A549 (cell line): Measurements from ENCODE around the gene FXYD2. TPM values are rescaled to one million over a fixed set of nuclear protein-coding genes. Genes with fewer than 3 reads are reported as not detected.

Experiments
- ATAC-seq, 2 experiments: fragments of 200-7000 bp in 1 of 2; fragments of >200 bp in 1 of 2; cut with Nextera tagmentation in 1 of 2; cut with Tn5 transposase in 1 of 2; 3 replicates each; pipeline versions ENCODE4 v1.8.0 to v1.9.1; 2018 to 2020; ENCODE audit warnings: mild to moderate bottlenecking in 1 of 2, moderate library complexity in 1 of 2
- CTCF ChIA-PET: fragments of 300-600 bp; sonication (Branson Sonifier 250); formaldehyde crosslinking; extraction: SDS; loops from one replicate; lab custom pipeline; 2021; ENCODE audit warnings: antibody characterized with exemption, inconsistent platforms; lab: Yijun Ruan, JAX
- POLR2A ChIA-PET: fragments of 350-600 bp; formaldehyde crosslinking; extraction: SDS; loops from one replicate; lab custom pipeline; 2021; ENCODE audit warnings: antibody characterized with exemption, inconsistent platforms; lab: Yijun Ruan, JAX
- DNase-seq, 2 experiments: peaks; one replicate each; pipeline versions ENCODE4 v3.0.0 to v3.0.0-alpha.2; 2011 to 2016; ENCODE audit warnings: low read depth in 1 of 2, low spot score in 1 of 2
- FAIRE-seq: peaks from 2 replicates; lab custom pipeline; 2011; peaks lifted over from hg19 to GRCh38; lab: Jason Lieb, UNC
- H3K27ac ChIP-seq, 2 experiments: fragments of >200 bp; sonication (Bioruptor Twin); formaldehyde crosslinking; 3 replicates each; pipeline ENCODE4 v1.5.1; 2016 to 2017
- H3K4me1 ChIP-seq: fragments of >200 bp; sonication (Bioruptor Twin); formaldehyde crosslinking; 3 replicates; pipeline ENCODE4 v1.6.1; 2016
- H3K4me2 ChIP-seq: fragments of >200 bp; sonication (Bioruptor Twin); formaldehyde crosslinking; 3 replicates; pipeline ENCODE4 v1.6.1; 2016
- H3K4me3 ChIP-seq: fragments of >200 bp; sonication (Bioruptor Twin); formaldehyde crosslinking; 3 replicates; pipeline ENCODE4 v1.5.1; 2016
- H3K9me3 ChIP-seq: fragments of >200 bp; sonication (Bioruptor Twin); formaldehyde crosslinking; 3 replicates; pipeline ENCODE4 v1.6.1; 2016
- BHLHE40 ChIP-seq: IDR thresholded peaks from 2 replicates; pipeline ENCODE4 v1.6.1; 2012; ENCODE audit warnings: low read depth, low read length, inconsistent platforms
- CBX2 ChIP-seq: fragments of 200-600 bp; sonication (generic); IDR thresholded peaks from 2 replicates; pipeline ENCODE4 v1.6.1; 2016; ENCODE audit warnings: low read depth, mild to moderate bottlenecking, borderline replicate concordance
- CBX8 ChIP-seq: fragments of 200-600 bp; sonication (generic); IDR thresholded peaks from 2 replicates; pipeline ENCODE4 v1.6.1; 2016
- CEBPB ChIP-seq, 2 experiments: fragments of >200 bp in 1 of 2; sonication (Bioruptor Twin) in 1 of 2; formaldehyde crosslinking in 1 of 2; IDR thresholded peaks; 2 replicates each; pipeline ENCODE4 v1.6.1; 2012 to 2016
- CHD4 ChIP-seq: fragments of 200-600 bp; sonication (generic); IDR thresholded peaks from 2 replicates; pipeline ENCODE4 v1.6.1; 2016; ENCODE audit warnings: antibody characterized with exemption, mild to moderate bottlenecking, borderline replicate concordance
- EHMT2 ChIP-seq: fragments of 200-600 bp; sonication (generic); IDR thresholded peaks from 2 replicates; pipeline ENCODE4 v1.6.1; 2016; ENCODE audit warnings: antibody characterized with exemption, low read depth, mild to moderate bottlenecking, moderate library complexity
- ELK1 ChIP-seq: fragments of 150-350 bp; IDR thresholded peaks from 2 replicates; pipeline ENCODE4 v1.6.1; 2014; ENCODE audit warnings: low read depth, mild to moderate bottlenecking, low read length
- ESRRA ChIP-seq: fragments of 150-350 bp; IDR thresholded peaks from 2 replicates; pipeline ENCODE4 v1.6.1; 2014; ENCODE audit warnings: mild to moderate bottlenecking, low read length, borderline replicate concordance
- FOSL2 ChIP-seq, 2 experiments: fragments of 450-650 bp in 1 of 2; fragments of >200 bp in 1 of 2; sonication (Bioruptor Twin) in 1 of 2; formaldehyde crosslinking; IDR thresholded peaks; 2 replicates each; pipeline versions ENCODE4 v1.5.0 to v1.6.1; 2016 to 2020; ENCODE audit warnings: mild to moderate bottlenecking in 1 of 2, moderate library complexity in 1 of 2
- HOXB13 ChIP-seq: fragments of 250-450 bp; sonication (Bioruptor Pico); IDR thresholded peaks from 2 replicates; pipeline ENCODE4 v1.5.0; 2020; ENCODE audit warnings: low read depth, mild to moderate bottlenecking, moderate library complexity
- JUN ChIP-seq, 2 experiments: fragments of >200 bp; sonication (Bioruptor Twin); formaldehyde crosslinking; IDR thresholded peaks; 2 replicates in 1 of 2; 3 replicates in 1 of 2; pipeline ENCODE4 v1.6.1; 2016 to 2017
- KDM1A ChIP-seq: fragments of 200-600 bp; sonication (generic); IDR thresholded peaks from 2 replicates; pipeline ENCODE4 v1.6.1; 2016; ENCODE audit warnings: low read depth, mild to moderate bottlenecking
- NFE2L2 ChIP-seq: fragments of 150-350 bp; conservative IDR thresholded peaks from 2 replicates; pipeline ENCODE4 v1.6.1; 2014; ENCODE audit warnings: low read length
- PHF8 ChIP-seq: fragments of 200-600 bp; sonication (generic); IDR thresholded peaks from 2 replicates; pipeline ENCODE4 v1.6.1; 2016; ENCODE audit warnings: low read depth, mild to moderate bottlenecking, antibody characterized with exemption, moderate library complexity, borderline replicate concordance
- POLR2AphosphoS2 ChIP-seq: conservative IDR thresholded peaks from 2 replicates; pipeline ENCODE4 v1.6.1; 2012; ENCODE audit warnings: low read length, improper control_type of control experiment, inconsistent platforms
- RAD21 ChIP-seq, 2 experiments: fragments of >200 bp in 1 of 2; sonication (Bioruptor Twin) in 1 of 2; formaldehyde crosslinking in 1 of 2; IDR thresholded peaks in 1 of 2; conservative IDR thresholded peaks in 1 of 2; 2 replicates in 1 of 2; 3 replicates in 1 of 2; pipeline ENCODE4 v1.6.1; 2012 to 2018; ENCODE audit warnings: inconsistent platforms in 1 of 2
- RARB ChIP-seq: fragments of 250-450 bp; sonication (Bioruptor Pico); IDR thresholded peaks from 2 replicates; pipeline ENCODE4 v1.8.0; 2021; ENCODE audit warnings: mild to moderate bottlenecking, moderate library complexity
- TFCP2L1 ChIP-seq: fragments of 250-450 bp; sonication (Bioruptor Pico); IDR thresholded peaks from 2 replicates; pipeline ENCODE4 v1.5.0; 2021; ENCODE audit warnings: mild to moderate bottlenecking
- ZFP36 ChIP-seq: fragments of 450-650 bp; IDR thresholded peaks from 2 replicates; pipeline ENCODE4 v1.6.1; 2014; ENCODE audit warnings: borderline replicate concordance; ENCODE audit not compliant: partially characterized antibody
- ZNF302 ChIP-seq: fragments of 250-450 bp; sonication (Bioruptor Pico); IDR thresholded peaks from 2 replicates; pipeline ENCODE4 v1.9.0; 2021; ENCODE audit warnings: inconsistent platforms, mild to moderate bottlenecking, moderate library complexity
- WGBS: methylation state at CpG from one replicate; pipeline ENCODE4 v1.1.6; 2017; ENCODE audit errors: missing lambda C conversion rate; 5-methylcytosine and 5-hydroxymethylcytosine counted together
- polyA plus RNA-seq, 4 experiments: library from polyadenylated mRNA; depleted of rRNA in 3 of 4; stranded (reverse); fragments of >200 nt; fragmentation: RNase III in 1 of 4; extraction: RNeasy Plus Mini Kit Qiagen cat#74134 plus additional on column Dnase treatment in 1 of 4; gene quantifications; 2 replicates in 3 of 4; 3 replicates in 1 of 4; pipeline ENCODE4 v1.2.3, GENCODE V29; 2011 to 2017
- TF ChIP-seq, protein P1 (sequence below): fragments of 450-650 bp; IDR thresholded peaks from 2 replicates; pipeline ENCODE4 v1.6.1; 2014; ENCODE audit warnings: antibody characterized with exemption

Gene FXYD2
- polyA plus RNA-seq, 2 of the 4 experiments (the other 2 are of a cell fraction), result 25.9 to 55.6 TPM

- no peak for TF ChIP-seq RAD21 (conservative IDR thresholded peaks at IDR 0.05 in 1 of 2, IDR thresholded peaks at IDR 0.05 in 1 of 2)
- TF ChIP-seq POLR2AphosphoS2, result no peak
- TF ChIP-seq, protein P1, sequence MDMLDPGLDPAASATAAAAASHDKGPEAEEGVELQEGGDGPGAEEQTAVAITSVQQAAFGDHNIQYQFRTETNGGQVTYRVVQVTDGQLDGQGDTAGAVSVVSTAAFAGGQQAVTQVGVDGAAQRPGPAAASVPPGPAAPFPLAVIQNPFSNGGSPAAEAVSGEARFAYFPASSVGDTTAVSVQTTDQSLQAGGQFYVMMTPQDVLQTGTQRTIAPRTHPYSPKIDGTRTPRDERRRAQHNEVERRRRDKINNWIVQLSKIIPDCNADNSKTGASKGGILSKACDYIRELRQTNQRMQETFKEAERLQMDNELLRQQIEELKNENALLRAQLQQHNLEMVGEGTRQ, result no peak
- no peak for TF ChIP-seq CBX8
- TF ChIP-seq FOSL2 (IDR thresholded peaks at IDR 0.05), result no peak
- no peak for TF ChIP-seq FOSL2 (CRISPR knock-in tag; IDR thresholded peaks at IDR 0.05)
- no peak for TF ChIP-seq RARB (CRISPR knock-in tag)
- no peak for TF ChIP-seq BHLHE40
- no peak for TF ChIP-seq NFE2L2
- no peak for TF ChIP-seq ZNF302
- TF ChIP-seq CEBPB (IDR thresholded peaks at IDR 0.05), result no peak
- TF ChIP-seq CBX2, result no peak
- ChIA-PET POLR2A (no interaction called here), CTCF (interaction anchor here (1.1 to 5.0 kb wide), 4 partner anchors 9 to 227 kb away, joined by 3 to 31 read pairs (median 5); no protein-coding TSS in a partner anchor)
- Histone ChIP-seq H3K27ac (peak overlapping the region; percentile 30 to 36; a peak in 2 of 6 replicates), H3K4me1 (peaks cover 60% of the 10 kb centered on the region), H3K9me3 (no peaks in the 10 kb centered on the region), H3K4me3 (no peak overlapping the region), H3K4me2 (peak overlapping the region; percentile 57)
- no peak for FAIRE-seq
- 42% methylated on average over 10 of the region's 10 CpGs for WGBS
- DNase-seq, result no peak
- no peak for ATAC-seq
Observed at GRCh38 chr11:117826190-117826570, 1.6 kb upstream of the FXYD2 start.

GRCh38 chr11:117825538-117826189, 1.1 kb upstream of the FXYD2 start:
- FAIRE-seq (no peak), ATAC-seq (no peak), DNase-seq (no peak)
- H3K27ac ChIP-seq, result peak overlapping the region; percentile 22 to 72; a peak in 3 of 6 replicates
- peak; percentile 59; the same call in 1 of the 2 replicates for TF ChIP-seq KDM1A
- no peak for TF ChIP-seq EHMT2
- peak; percentile 4 for TF ChIP-seq ZFP36
- 88% methylated on average over 6 of the region's 8 CpGs for WGBS
- CTCF ChIA-PET, result interaction anchor here (0.8 to 7.5 kb wide), 7 partner anchors 10 to 400 kb away, joined by 3 to 113 read pairs (median 4); no protein-coding TSS in a partner anchor
- H3K4me2 ChIP-seq, result peak overlapping the region; percentile 61; the same call in 2 of the 3 replicates
- no peak overlapping the region for H3K4me3 ChIP-seq
- H3K9me3 ChIP-seq, result no peaks in the 10 kb centered on the region
- POLR2A ChIA-PET, result no interaction called here
- peaks cover 58% of the 10 kb centered on the region for H3K4me1 ChIP-seq

GRCh38 chr11:117823946-117824420, 561 bp downstream of the FXYD2 start:
- CTCF ChIA-PET, result interaction anchor here (0.9 to 7.5 kb wide), 6 partner anchors 10 to 398 kb away, joined by 3 to 113 read pairs (median 6); no protein-coding TSS in a partner anchor
- no peak for TF ChIP-seq CHD4
- no peak for TF ChIP-seq CBX8
- TF ChIP-seq PHF8, result no peak
- TF ChIP-seq CEBPB (IDR thresholded peaks at IDR 0.05), result no peak
- no peak for TF ChIP-seq HOXB13 (CRISPR knock-in tag)
- TF ChIP-seq, protein P1, result no peak
- no peak for TF ChIP-seq JUN (IDR thresholded peaks at IDR 0.05)
- no peak for TF ChIP-seq ESRRA
- TF ChIP-seq TFCP2L1, result no peak
- TF ChIP-seq ELK1, result no peak

More at GRCh38 chr11:117823946-117824420, 561 bp downstream of the FXYD2 start:
- Histone ChIP-seq H3K4me1 (peaks cover 49% of the 10 kb centered on the region), H3K27ac (peak overlapping the region; percentile 65 to 72; a peak in 5 of 6 replicates), H3K4me3 (no peak overlapping the region; the same call in 2 of the 3 replicates), H3K4me2 (peak overlapping the region; percentile 61), H3K9me3 (no peaks in the 10 kb centered on the region)
- no peak for DNase-seq
- FAIRE-seq, result no peak
- POLR2A ChIA-PET, result no interaction called here
- WGBS, result 70% methylated on average over 13 of the region's 13 CpGs
- ATAC-seq, result no peak
